Superior temporal gyrus (tissue), 1 donor: ENCODE measurements around the gene RELN.

Source experiments
- DNase-seq: peaks from one replicate; pipeline ENCODE4 v3.0.0-alpha.2; 2016; ENCODE audit errors: extremely low spot score

Gene RELN

GRCh38 chr7:103990991-103991390, 1.5 kb upstream of the RELN start:
- DNase-seq: no peak

- DNase-seq: no peak
Observed at GRCh38 chr7:103989785-103990767, 618 bp upstream of the RELN start.

- no peak for DNase-seq
Observed at GRCh38 chr7:103988468-103989199, 824 bp downstream of the RELN start.

DNA sequence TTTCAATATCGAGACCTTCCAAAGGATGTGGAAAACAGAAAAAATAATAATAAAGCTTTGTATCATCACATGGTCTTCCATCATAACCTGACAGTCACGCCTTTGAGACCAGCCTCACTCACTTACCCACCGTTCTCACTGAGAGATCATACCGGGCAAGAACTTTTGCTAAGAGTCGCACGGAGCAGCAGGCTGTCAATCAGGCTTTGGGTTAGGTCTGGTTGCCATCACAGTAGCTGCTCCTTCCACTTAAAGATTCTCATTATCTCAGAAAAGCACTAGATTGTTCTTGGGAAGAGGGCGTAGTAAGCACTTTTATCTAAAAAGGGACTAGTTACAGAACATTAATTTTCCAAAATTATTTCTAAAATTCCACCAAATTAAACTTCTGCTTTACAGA, 2.0 kb downstream of the RELN start:
- DNase-seq: no peak

DNA sequence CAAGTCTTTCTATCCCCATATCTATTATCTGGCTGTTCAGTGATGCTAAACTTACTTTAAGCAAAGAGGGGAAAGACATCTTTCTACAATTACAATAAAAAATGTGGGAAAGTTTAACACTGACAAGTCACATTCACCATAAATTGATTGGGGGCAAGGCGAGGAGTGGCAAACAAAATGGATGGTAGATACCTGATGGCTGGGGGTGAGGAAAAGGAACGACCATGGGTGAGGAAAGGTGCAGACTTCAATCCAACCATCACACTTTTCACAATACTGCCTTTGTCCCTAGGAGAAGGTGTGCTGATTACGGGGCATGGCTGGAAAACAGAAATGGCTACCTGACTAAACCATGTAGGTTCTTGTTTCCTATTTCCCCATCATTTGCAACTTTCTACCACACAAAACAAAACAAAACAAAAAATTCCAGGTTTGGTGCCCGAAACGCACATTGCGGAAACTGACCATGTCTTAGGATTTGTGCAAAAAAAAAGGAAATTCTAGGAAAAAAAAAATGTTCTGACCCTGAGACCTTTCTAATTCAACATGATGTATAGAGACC, 3.8 kb downstream of the RELN start:
- no peak for DNase-seq

DNA sequence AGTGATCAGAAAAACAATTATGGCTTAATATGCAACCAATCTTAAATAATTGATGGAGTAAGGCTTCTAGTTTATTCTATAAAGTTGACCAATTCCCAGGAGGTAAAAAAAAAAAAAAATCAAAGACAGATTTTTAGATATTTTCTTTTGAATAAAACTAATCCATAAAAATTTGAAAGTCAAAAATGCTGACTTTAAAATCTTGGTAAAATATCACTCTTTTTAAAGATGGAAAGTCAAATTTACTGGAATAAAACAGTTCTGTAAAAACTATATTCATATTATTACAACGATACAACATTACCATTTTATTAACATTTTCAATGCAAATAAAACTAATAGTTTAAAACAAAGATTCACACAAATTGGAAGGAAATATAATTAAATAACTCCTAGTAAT, 5.4 kb downstream of the RELN start:
- DNase-seq: no peak

GRCh38 chr7:103983201-103983977, 6.1 kb downstream of the RELN start:
- no peak for DNase-seq

- DNase-seq: no peak
Observed at GRCh38 chr7:103981003-103981423, 8.4 kb downstream of the RELN start.

- DNase-seq: no peak
Observed at GRCh38 chr7:103972779-103973434, 16.6 kb downstream of the RELN start.

DNA sequence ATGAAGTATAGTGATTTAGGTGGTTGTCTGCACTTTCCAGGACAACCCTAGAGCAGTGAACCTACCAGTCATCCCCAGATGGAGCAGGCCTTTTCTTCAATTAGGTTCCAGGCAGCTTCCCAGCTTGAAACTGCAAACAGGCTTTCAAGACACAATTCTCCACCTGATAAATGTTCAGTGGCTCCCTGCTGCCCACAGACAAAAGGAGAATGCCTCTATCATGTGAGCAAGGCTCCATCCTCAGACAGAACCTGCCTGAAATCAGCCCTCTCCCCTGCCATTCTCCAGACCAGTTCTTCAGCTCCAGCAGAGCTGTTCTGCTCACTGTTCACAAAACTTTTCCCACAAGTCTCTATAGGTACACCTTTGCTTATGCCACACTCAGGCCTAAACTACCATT, 22.1 kb downstream of the RELN start:
- no peak for DNase-seq

- DNase-seq: no peak
Observed at GRCh38 chr7:103966593-103967277, 22.7 kb downstream of the RELN start.

DNA sequence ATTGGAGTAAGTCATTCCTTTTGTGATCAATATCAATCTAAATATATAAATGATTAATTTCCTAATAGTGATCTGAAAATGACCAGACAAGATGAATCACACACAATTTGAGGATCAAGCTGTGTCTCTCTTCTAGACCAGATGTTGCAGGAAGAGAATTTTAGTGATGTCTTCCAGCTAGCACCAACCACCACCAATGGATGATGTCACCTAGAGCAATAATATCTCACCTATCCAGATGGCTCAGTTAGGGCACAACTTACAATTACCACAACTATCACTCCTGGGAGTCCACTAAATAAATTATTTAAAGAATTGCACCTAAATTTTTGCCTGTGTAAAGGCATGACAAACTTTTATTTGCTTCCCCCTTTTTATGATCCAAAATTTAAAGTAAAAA, 25.2 kb downstream of the RELN start:
- DNase-seq: no peak

DNA sequence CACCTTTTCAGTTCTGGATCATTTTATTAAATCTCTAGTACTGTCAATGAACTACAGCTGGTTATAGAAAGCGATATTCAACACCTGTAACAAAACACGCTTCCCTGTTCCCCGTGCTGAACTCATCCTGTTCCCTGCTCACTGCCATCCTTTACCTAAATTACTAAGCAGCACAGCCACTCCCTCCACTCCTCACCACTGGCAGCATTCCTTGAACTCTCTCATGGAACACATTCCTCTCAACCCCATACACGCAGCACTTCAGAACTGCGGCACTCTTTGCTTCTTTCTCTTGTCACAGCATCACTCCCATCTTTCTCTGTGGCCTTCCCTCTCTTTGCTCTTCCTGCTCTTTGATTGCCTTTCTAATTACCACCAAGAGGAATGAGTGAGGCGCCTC, 27.4 kb downstream of the RELN start:
- no peak for DNase-seq

GRCh38 chr7:103958284-103958818, 31.1 kb downstream of the RELN start:
- DNase-seq: no peak

DNA sequence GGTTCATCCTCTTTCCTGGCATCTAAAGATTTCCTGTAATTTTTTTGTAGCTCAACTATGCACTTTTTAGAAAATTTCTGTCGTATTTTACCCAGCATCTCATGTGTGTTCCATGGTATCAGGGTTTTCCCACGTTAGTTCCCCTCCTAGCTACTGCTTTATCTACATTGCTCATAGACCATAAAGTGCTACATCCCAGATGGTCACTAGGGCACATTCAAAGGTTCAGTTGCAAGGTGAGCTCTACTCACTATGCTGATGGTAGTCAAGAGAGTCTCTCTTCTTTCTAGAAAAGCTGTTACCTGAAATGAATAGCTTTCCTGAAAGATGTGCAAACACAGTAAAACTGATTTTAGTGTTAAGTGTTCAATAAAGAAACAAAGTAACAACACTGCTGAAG, 33.5 kb downstream of the RELN start:
- DNase-seq: no peak

- no peak for DNase-seq
Observed at GRCh38 chr7:103952408-103952807, 37.0 kb downstream of the RELN start.

DNA sequence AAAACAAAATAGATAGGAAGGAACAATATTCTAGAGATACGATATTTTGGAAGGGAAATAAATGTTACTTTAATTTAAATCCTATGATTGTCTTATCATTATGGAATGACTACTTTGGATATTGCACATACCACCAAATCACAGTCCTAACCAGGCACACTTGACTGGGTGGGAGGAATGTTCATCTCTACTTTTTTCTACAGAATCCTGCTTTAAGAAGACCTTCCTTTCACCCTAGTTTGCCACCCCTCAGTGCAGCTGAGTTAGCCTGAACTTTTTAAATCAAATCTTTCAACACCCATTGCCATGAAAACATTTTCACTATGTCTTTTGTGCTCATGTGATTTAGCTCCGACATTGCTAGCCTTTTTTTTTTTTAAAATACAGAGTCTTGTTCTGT, 38.1 kb downstream of the RELN start:
- DNase-seq: no peak

DNA sequence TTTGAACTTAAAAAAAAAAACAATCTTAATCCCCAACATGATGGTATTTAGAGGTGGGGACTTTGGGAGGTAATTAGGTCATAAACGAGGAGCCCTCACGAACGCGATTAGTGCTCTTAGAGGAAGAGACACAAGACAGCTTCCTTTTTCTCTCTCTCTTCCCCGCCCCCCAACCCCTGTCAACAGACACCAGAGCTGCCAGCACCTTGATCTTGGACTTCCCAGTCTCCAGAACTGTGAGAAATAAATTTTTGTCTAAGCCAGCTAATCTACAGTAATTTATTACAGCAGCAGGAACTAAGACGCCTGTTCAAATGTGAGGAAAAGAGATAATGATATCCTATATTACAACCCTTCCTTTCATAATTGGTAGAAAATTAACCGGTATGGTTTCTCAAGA, 40.1 kb downstream of the RELN start:
- no peak for DNase-seq

DNA sequence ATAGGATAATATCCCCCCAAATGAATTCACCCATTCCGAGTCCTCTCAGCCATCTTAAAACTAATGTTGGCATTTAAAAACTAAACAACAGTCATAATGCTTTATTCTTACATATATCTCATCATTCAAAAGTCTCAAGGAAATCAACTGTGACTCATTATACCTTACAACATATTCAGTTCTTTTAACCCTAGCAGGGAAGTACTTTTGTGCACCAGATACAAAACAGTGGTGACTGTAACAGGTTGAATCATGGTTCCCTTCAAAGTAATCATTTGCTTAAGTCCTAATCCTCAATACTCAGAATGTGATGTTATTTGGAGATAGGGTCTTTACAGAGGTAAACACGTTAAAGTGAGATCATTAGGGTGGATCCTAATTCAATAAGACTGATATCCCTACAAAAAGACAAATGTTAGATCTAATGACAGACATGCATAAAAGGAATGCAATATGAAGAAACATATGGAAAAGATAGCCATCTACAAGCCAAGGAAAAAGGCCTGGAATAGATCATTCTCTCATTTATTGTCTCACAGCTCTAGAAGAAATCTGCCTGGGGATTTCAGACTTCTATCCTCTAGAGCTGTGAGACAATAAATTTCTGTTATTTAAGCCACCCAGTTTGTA, 42.3 kb downstream of the RELN start:
- no peak for DNase-seq
